Epidermal melanocyte (primary cell): Measurements from ENCODE around the gene THBS2.
"Not testable (repeated sequence)": the region's sequence is repeated elsewhere in the genome, so short reads cannot be mapped to it uniquely, and the experiment has no call there.

Experiments
- DNase-seq: peaks from one replicate; pipeline ENCODE4 v3.0.0; 2011; ENCODE audit warnings: low spot score; ENCODE audit not compliant: insufficient read length

THBS2 gene

DNA sequence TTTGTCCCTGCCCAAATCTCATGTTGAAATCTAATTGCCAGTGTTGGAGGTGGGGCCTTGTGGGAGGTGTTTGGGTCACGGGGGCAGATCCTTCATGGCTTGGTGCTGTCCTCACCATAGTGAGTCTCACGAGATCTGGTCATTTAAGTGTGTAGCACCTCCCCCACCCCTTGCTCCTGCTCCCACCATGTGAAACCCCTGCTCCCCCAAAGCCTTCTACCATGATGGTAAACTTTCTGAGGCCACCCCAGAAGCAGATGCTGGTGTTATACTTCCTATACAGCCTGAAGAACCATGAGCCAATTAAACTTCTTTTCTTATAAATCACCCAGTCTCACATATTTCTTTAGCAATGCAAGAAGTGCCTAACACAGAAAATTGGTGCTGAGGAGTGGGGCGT lies 19.9 kb upstream of the THBS2 start:
- no peak for DNase-seq

DNA sequence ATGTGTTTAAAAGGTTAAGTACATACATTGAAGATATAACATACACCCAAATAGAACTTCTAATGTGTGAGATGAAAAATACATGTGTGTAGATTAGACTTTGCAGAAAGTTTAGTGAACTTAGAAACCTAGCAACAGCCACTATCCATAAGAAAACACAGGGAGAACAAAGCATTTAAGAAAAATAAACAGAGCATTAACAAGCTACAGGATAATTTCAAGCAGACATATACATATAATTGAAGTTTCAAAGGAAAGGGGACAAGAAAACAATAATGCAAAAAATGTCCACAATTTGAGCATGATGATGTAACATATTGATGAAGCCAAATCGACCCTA lies 18.2 kb upstream of the THBS2 start:
- no peak for DNase-seq

DNA sequence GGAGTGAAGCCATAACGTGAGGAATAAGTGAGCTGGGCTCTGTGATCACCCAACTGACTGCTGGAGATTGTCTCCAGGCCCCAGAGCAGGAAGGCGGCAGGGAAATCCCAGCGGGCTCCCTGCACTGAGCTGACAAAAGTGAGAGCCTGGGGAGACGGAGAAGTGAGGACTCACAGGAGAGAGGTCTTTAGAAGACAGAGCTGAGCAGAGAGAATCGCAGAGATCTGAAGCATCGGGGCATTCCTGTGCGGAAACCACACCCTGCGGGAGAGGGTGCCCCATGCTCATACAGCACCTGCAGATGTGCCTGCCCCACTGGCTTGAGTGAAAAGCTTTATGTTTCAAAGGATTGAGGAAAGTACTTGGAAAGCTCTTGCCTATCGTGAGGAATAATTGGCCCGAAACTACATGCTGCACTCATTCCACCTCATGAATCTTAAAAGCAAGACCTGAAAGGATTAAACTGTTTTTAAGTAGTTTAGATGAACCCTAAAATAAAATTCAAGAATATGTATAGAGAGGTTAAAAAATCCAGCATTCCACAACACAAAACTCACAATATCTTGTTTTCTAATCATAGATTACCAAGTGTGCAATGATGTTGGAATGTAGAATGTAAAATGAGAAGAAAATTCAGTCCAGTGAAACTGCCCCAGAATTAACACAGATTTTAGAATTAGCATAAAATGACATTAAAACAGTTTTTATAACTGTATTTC lies 17.7 kb upstream of the THBS2 start:
- no peak for DNase-seq

DNA sequence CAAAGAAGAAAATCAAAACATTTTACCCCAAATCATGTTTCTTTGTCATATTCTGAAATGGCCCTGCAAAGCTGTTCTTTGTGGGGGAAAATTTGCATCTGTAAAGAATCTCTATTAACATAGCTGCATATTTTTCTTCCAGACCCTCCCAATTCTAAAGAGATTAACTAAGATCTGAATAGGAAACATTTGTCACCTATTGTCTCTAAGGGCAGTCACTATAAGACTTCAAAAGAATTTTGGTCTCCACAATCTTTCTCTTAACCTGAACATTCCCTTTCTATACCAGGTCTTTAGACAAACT lies 16.4 kb upstream of the THBS2 start:
- DNase-seq = not testable (repeated sequence)

DNA sequence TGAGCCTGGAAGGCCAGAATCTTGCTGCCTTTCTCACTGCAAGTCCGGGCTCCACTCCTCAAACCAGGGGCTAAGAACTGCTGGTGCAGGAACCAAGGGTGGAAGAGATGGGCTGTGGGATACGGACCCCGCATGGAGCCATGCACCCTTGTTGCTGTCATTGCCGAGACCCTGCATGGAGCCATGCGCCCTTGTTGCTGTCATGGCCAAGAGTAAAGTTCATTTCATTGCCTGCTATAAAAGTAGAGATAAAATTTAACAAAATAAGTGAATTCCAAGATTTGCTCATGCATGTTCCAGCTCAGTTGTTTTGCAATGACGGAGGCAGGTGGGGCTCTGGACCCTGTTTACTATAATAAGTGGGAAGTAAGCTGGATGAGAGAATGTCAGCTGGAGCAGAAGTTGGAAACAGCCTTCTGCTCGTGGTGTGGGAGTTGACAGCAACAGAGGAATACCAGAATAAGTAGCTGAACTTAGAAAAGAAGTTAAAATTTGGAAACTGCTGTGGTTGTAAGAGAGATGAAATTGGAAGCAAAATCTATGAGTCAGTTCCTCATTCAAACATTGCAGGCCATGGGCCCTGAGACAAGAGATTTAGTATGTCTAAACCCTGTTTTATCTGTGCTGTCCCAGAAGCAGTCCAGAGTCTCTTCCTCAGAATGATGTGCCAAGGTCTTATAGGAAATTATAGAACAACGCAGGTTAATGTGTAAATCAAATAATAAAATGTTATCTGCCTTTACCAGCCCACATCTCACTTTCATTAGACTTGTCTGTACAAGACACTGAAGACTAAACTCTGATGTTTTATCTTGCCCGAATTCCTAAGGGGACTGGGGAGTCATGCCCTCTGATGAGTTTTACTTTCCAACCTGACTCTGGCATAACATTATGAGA lies 15.8 kb upstream of the THBS2 start:
- DNase-seq = no peak

DNA sequence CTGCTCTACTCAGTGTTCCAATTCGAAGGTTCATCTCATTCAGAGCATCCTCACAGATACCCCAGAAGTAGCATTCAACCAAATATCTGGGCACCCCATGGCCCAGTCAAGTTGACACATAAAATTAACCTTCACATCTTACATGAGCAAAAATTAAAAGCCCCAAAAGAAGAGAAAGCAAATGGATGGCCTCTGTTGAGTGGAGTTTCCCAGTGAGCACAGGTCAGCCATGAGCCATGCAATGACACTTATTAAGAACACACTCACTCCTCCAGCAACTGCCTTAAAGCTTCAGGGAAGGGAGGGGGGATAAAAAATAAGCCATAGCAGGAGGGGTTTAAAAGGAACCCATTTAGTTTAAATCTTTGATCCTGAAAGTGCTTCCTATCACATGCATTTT lies 14.6 kb upstream of the THBS2 start:
- no peak for DNase-seq

DNA sequence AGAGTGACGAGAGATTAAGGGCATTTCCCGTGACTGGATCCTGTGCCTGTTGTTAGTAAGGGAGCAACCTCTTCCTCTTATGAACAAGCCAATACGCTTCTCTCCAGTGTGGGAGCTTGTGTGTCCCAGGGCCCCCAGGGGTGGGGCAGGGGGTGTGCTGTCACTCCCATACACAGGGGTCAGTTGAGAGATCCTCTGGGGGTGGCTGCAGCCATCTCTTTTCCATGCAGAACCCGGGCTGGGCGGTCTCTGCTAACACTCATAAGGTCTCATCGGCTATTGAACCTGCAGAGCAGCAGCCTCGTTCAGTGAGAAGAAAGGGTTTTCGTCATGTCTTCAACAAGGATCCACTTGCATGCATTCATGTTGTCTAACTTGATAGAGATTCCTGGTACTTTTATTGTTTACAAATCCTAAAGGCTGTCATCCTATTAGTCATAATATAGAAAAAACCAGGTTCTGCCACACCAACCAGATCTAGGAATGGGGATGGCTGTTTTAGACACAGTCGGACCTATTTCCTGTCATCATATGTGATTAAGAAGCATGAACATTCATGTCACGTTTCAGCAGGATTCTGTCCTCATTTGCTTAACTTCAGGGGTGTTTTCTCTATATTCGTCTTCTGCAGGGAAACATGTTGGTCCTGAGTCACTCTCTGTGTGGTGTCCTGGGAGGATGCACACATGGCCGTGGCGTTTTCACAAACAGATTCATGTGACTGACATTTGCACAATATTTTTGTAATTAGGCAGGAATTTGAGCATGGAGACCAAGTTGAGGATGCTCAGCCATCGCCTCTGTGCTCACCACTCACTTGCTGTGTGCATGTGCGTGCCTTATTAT lies 13.3 kb upstream of the THBS2 start:
- peak; percentile 24 for DNase-seq

DNA sequence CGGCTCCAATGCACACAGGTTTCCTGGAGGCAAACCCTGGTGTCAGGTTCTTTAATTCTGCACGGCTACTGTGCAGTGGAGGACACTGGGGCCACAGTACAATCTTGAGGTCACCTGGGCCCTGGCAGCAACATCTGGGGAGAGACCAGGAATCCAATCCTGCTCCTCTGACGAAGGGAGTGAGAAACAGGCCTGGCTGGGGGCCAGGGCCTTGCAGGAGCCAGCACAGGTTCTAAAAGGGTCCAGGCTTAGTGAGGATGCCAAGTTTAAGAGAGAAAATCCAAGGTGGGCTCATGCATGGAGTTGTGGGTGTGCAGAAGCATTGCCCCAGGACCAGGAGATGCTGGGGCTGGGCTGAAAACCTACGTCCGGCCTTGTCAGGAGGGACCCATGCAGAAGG lies 12.6 kb upstream of the THBS2 start:
- no peak for DNase-seq

DNA sequence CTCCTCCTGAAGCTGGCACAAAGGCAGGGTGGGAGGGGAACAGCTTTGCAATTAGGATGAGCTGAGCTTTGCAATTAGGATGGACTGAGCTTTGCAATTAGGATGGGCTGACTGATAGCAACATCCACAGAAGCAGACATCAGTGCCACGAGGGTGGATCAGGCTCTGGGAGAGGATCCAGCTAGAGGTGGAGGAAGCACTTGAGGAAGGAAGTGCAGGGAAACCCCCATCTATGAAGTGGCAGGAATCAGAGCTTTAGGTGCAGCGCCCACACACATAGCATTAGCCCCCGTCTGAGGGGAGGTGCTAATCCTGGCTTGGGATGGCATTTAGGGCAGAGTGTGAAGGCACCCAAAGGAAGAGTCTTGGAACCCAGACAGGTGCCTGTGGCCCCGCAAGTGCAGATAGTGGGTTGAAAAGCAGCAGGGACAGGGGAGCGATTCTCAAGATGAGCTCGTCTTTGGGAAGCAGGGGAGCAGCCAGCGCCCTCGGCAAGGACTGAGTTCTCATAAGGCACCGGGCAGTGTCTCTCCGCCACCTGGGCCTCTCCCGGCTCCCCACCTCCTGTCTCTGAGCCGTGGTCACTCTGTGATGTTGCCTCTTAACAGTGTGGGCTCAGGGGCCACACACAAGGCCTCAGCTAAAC lies 12.0 kb upstream of the THBS2 start:
- no peak for DNase-seq

DNA sequence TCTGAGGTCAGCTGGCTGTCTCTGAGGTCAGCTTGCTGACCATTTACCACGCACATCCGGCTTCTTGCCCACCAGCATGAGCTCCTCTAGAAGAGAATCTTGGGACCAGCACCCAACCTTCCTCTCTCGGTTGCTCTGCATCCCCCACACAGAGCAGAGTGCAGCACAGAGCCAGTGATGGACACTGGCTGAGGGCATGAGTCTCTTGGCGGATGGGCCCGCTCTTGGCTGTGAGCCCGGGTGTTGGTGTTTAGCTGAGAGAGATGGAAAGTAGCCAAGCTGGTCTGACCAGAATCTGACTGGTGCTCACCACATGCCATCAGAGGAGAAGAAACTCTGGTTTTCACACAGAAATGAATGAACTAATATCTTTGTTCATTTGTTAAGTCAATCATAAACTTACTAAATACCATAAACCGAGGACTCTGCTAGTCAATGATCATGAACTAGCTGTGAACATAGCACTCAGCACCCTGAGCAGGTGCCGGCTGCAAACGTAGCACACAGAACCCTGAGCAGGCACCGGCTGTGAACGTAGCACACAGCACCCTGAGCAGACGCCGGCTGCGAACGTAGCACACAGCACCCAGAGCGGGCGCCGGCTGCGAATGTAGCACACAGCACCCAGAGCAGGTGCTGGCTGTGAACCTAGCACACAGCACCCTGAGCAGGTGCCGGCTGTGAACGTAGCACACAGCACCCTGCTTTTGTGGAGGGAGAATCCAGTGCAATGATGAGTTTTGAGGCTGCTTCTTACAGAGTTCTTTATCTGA lies 10.4 kb upstream of the THBS2 start:
- no peak for DNase-seq

DNA sequence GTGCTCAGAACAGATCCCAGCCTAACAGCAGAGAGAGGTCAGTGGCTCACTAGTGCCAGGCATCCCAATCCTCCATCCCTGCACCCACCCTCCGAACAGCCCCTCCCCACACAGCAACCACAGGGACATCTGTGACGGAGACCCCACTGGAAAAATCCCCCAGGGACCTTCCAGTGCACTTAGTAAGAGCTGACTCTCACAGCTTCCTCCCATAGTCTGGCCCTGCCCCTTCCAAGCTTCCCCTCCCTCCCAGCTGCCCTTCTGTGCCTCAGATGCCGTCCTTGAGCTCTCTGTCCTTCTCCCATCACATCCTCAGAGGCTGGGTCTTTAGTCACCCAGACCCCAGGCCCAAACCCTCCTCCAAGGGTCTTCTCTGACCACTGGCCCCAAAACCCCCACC lies 9.7 kb upstream of the THBS2 start:
- DNase-seq = no peak

DNA sequence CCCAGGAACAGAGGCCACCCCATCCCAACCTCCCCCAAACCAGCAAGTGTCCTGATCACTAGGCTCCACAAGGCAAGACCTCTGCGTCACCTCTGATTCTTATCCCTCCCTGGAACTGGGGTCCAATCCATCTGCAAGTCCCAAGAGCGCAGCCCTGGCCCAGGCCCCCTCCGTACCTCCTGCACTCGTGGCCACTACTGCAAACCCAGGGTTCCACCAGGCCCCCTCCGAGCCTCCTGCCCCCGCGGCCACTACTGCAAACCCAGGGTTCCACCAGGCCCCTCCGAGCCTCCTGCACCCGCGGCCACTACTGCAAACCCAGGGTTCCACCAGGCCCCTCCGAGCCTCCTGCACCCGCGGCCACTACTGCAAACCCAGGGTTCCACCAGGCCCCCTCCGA lies 9.0 kb upstream of the THBS2 start:
- DNase-seq = not testable (repeated sequence)

DNA sequence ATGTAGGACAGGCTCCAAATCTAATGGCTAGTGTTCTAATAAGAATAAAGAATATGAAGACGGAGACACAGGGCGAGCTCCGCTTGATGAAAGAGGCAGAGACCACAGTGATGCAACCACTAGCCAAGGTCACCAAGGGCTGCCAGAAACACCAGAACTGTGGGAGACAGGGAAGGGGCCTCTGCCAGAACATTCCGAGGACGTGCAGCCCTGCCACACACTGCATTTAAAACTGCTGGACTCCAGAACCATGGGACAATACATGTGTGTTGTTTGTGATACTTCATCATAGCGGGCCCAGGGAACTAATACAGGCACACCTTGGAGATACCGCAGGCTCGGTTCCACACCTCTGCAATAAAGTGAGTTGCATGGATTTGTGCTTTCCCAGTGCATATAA lies 2.9 kb upstream of the THBS2 start:
- DNase-seq = no peak

DNA sequence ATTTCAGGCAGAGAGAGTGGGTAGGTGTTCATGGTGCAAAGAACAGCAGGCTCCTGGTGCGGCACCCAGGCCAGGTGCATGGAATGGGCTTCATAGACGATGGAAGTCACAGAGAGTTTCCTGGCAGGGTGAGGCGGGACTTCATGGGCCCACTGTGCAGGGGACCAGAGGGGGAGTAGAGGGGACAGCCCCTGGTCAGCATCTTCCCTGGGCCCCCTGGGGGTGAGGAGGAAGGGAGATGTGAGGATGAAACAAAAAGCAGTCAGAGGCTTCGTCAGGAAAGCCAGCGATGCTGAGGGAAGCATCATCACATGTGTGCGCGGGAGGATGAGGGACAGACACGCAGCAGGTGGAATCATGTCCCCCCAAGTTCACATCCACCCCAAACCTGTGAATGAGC lies 2.4 kb upstream of the THBS2 start:
- DNase-seq = no peak

DNA sequence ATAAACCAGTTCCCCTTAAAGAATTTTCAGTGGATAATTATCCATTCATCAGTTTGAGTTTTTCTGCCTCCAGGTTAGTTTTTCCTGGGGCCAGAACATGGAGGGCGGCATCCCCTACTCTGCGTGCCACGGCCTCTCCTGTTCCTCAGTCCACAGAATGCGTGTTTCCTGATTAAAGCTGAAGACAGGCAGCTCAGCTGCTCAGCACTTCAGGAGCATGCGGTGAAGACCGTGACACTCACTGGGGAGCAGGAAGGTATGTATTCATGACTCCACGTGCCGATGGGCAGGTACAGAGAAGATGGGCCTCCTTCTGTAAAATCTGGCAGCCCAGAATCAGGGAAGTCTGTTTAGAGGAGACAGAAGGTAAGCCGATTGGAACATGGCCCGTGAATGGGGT lies 2.0 kb upstream of the THBS2 start:
- no peak for DNase-seq

DNA sequence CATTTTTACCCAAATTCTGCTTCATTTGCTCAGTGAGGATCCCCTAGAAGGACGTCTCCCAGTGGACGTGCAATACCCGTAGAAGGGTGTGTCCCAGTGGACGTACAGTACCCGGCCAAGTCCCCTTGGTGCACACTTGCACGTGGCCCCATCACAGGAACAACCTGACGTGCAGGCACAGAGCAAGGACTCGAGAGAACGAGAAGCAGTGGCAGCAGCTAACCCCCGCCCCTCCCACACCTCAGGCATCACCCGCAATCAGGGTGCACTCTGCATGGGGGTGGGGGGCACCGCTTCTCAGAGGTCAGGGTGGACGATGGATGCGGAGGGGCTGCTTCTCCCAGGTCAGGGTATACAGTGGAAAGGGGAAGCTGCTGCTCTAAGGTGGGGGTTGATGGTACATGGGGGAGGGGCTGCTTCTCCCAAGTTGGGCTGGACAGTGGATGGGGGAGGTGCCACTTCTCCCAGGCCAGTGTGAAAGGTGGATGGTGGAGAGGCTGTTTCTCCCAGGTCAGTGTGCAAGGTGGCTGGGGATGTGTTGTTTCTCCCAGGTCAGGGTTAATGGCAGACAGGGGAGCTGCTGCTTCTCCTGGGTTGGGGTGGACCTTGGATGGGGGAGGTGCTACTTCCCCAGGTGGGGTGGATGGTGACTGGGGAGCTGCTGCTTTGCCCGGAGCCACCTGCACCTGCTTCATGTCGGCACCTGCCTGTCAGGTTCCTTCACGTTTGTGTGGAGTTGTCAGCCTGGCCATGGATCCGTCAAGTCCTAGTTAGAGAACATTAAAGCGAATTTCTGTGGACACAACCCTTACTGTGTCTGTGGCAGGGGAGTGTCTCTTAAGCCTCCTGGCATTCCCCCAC lies 1.0 kb upstream of the THBS2 start:
- DNase-seq = no peak

DNA sequence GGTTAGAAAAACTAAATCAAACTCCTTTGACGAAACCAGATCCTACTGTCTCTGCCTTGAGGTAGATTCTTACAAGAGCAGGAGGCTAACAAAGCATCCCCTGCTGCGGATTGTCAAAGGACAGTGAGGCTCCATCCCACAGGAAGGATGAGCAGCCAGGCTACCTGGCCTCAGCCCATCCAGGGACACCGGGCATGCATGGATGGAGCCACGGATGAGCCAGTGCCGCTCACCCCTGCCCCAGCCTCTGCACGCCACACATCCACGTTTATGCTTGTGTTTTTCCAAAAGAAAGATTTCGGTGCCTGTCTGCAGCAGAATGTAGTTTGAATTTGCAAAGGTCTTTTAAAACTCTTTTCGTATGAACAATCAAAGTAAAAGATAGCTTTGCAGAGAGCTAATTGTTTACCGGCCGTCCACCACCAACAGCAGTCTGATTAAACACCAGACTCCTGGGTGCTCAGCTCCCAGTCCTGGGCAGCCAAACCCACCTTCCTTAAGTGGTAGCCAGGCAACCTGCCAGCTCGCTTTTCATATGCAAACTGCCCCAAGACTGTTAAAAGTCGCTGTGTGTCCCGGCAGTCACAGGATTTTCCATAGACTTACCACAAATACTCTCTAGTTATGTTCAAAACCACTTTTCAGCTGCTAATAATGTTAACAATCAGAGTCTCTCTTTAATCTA lies 999 bp downstream of the THBS2 start:
- no peak for DNase-seq

DNA sequence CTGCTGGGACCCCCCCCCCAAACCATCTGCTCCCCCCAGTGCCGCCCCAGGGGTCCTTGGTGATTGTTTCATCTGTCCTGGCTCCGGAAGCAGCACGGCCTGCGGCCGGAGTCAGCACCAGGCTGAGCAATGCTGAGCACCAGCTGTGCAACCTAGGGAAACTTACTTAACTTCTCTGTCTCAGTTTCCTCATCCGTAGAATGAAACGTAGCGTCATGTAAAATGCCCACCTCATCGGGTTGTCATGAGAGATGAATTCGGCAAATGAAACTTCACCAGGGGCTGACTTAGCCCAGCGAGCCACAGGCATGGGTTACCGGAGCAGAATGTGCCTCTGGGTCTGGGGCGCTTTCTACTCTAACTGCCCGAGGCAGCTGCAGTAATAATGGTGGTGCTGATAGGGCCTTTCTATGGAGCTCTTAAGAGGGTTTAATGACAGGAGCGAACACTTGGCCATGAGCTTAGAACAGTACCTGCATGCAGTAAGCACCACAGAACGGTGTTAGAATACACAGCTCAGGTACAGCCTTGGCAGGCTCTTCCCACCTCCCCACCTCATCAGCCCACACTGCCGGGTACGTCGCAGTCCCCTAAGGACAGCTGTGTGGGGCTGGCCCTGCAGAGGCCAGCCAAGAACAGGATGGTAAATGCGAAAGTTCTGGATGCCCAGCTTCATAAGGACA lies 1.7 kb downstream of the THBS2 start:
- no peak for DNase-seq

DNA sequence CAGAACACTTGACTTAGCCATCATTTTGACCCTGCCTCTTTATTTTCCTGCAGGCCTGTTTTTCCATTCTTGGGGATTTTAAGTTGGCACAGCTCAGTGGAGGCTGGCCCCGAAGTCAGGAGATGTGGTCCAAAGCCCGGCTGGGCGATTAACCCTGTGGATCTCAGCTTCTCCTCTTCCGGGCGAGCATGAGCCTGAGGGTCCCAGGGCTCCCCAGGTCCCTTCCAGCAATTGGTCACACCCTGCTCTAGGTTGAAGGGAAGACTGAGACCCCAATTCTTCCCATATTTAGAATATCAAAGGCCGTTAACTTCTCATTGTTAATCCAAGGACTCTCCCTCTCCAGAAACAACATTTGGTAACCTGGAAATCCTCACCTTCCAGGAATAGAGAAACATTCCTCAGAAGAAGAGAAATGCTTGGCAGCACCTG lies 2.3 kb downstream of the THBS2 start:
- DNase-seq = no peak
